AG10803 (cell line): ENCODE results near the gene ZNF839.
"Not testable (repeated sequence)": the region's sequence is repeated elsewhere in the genome, so short reads cannot be mapped to it uniquely, and the experiment has no call there.

ENCODE experiments used
- DNase-seq: peaks from one replicate; pipeline ENCODE4 v3.0.0; 2010; ENCODE audit warnings: low read depth
- H3K4me3 ChIP-seq: 2 replicates; pipeline ENCODE4 v1.5.1; 2011; ENCODE audit warnings: mild to moderate bottlenecking, low read length, control low read depth
- TF ChIP-seq, protein P1 (sequence below): conservative IDR thresholded peaks from 2 replicates; pipeline ENCODE4 v1.5.1; 2011; ENCODE audit warnings: mild to moderate bottlenecking, low read length, control low read depth, inconsistent platforms

Gene ZNF839

DNA sequence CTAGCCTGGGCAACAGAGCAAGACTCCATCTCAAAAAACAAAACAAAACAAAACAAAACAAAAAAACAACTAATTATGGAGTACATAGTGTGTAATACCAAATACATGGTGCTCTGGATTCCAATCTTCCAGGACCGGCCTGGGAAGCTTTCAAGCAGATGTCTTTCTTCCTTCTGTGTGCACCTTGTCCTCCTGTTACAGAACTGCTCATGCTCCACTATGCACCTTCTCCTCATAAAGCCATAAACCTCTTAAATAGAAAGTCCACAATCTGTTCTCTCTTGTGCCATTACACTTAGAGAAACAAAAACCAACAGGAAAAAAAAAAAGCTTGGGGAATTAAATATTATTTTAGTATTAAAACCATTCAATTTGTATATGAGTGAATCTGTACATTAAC, 27.1 kb upstream of the ZNF839 start:
- TF ChIP-seq, protein P1, sequence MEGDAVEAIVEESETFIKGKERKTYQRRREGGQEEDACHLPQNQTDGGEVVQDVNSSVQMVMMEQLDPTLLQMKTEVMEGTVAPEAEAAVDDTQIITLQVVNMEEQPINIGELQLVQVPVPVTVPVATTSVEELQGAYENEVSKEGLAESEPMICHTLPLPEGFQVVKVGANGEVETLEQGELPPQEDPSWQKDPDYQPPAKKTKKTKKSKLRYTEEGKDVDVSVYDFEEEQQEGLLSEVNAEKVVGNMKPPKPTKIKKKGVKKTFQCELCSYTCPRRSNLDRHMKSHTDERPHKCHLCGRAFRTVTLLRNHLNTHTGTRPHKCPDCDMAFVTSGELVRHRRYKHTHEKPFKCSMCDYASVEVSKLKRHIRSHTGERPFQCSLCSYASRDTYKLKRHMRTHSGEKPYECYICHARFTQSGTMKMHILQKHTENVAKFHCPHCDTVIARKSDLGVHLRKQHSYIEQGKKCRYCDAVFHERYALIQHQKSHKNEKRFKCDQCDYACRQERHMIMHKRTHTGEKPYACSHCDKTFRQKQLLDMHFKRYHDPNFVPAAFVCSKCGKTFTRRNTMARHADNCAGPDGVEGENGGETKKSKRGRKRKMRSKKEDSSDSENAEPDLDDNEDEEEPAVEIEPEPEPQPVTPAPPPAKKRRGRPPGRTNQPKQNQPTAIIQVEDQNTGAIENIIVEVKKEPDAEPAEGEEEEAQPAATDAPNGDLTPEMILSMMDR: no peak
- no peak overlapping the region for H3K4me3 ChIP-seq
- no peak for DNase-seq

DNA sequence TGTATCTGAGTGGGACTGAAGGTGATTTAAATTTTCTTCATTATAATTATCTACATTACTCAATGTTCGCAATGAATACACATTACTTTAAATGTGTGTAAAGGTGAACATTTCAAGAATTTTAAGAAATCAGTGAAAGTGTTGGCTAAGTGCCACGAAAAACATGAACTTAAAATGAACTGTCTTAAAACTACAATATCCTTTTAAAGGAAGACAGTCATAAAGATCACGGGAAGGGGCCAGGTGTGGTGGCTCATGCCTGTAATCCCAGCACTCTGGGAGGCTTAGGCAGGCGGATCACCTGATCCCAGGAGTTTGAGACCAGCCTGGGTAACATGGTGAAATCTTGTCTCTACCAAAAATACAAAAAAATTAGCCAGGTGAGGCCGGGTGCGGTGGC, 25.8 kb upstream of the ZNF839 start:
- TF ChIP-seq, protein P1: no peak
- no peak overlapping the region for H3K4me3 ChIP-seq
- no peak for DNase-seq

DNA sequence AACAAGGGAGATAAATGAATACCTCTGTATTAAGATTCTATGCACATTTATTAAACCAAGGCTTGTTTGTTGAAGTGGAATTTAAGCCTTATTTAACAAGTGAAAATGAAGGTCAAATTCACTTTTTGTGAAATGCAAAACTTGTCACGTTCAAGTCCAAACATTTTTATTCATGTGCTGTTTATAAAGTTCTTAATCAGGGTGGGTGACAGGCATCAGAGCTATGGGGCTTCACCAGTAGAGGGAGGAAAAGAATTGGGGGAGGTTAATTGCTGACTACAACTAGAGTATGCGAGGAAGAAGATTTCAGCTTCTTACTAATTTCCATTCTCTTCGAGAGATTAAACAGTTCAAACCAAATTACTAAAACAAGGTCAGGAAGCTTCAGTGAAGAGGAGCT, 24.3 kb upstream of the ZNF839 start:
- no peak overlapping the region for H3K4me3 ChIP-seq
- DNase-seq: peak; percentile 45
- TF ChIP-seq, protein P1: peak; percentile 53

DNA sequence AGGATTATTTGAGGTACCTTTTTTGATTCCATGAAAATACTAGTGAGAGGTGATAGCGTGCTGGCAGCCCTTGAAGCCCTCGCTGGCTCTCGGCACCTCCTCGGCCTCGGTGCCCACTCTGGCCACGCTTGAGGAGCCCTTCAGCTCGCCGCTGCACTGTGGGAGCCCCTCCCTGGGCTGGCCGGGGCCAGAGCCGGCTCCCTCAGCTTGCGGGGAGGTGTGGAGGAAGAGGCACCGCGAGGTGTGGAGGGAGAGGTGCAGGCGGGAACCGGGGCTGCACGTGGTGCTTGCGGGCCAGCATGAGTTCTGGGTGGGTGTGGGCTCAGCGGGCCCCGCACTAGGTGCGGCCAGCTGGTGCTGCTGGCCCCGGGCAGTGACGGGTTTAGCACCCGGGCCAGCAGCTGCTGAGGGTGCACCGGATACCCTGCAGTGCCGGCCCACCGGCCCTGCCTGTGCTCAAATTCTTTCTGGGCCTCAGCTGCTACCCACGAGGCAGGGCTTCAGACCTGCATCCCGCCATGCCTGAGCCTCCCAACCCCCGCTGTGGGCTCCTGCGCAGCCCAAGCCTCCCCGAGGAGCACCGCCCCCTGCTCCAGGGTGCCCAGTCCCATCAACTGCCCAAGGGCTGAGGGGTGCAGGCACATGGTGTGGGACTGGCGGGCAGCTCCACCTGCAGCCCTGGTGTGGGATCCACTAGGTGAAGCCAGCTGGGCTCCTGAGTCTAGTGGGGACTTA, 21.9 kb upstream of the ZNF839 start:
- DNase-seq: no peak
- TF ChIP-seq, protein P1: no peak
- H3K4me3 ChIP-seq: no peak overlapping the region

DNA sequence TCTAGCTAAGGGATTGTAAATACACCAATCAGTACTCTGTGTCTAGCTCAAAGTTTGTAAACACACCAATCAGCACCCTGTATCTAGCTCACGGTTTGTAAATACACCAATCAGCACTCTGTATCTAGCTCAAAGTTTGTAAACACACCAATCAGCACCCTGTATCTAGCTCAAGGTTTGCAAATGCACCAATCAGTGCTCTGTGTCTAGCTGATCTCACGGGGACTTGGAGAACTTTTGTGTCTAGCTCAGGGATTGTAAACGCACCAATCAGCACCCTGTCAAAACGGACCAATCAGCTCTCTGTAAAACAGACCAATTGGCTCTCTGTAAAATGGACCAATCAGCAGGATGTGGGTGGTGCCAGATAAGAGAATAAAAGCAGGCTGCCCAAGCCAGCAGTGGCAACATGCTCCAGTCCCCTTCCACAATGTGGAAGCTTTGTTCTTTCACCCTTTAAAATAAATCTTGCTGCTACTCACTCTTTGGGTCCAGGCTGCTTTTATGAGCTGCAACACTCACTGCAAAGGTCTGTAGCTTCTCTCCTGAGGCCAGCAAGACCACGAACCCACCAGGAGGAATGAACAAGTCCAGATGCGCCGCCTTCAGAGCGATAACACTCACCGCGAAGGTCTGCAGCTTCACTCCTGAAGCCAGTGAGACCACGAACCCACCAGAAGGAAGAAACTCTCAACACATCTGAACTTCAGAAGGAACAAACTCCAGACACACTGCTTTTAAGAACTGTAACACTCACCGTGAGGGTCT, 21.1 kb upstream of the ZNF839 start:
- H3K4me3 ChIP-seq, DNase-seq: not testable (repeated sequence)

DNA sequence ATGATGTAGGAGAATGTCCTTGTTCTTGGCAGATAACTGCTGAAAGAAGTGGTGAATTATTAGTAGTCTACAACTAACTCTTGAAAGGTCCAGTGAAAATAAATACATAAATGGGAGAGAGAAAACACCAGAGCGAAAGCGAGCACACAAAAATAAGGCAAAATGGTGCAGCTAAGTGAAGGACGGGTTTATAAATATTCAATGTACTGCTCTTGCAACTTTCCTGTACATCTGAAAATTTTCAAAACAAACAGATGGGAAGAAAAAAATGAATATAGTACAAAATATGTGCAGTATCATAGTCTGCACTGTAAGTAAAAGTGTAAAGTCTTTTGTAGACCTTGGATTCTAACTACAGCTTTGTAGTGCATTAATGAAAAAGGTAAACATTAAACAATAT, 15.9 kb upstream of the ZNF839 start:
- DNase-seq: no peak
- H3K4me3 ChIP-seq: peak overlapping the region; percentile 91
- TF ChIP-seq, protein P1: no peak

DNA sequence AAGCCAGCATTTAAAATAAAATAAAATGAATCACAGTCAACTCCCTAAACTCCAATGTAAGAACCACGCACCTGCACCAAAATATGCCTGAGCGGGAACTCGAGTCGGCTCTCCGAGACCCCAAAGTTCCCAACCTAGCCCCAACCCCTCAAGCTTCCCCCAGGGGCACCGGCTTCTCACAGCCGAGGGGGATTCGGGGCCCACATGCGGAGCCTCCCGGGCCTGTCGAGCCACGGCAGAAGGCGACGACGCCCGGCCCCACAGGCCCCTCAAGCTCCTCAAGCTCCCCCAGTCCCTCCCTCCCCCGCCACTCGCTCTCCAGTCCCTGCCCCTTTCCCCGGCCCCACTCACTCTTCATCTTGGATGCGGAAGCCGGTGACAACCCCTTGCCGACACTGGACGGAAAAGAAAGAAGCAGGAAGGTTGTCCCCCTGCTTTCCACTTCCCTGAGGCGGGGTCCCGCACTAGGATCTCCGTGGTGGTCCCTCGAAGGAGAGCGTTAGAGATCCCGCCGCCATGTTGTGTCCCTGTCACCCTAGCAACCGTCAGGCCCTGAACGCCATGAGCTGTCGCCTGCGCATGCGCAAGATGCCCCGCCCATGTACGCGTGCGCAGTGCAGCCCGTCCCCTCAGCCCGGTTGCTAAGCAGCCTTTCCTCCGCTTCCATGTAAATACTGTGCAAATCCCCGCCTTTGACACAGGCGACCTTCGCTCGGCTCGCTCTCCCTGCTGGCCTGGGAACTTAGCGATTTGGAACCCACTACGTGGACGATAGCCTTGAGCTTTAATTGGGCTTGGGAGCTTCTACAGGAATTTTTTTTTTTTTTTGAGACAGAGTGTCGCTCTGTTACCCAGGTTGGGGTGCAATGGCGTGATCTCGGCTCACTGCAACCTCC, 14.7 kb upstream of the ZNF839 start, which contains the start of gene MOK:
Gene MOK, minus strand, starts transcription at position 554 of the 896 bp plus-strand sequence. Its CDS starts 196 bp downstream, at position 358.
- H3K4me3 ChIP-seq: peak within 1 kb of the TSS; percentile 91
- TF ChIP-seq, protein P1: no peak
- peak; percentile 96 for DNase-seq
